ENCODE measurements around the gene APEX1. TPM values are rescaled to one million over a fixed set of nuclear protein-coding genes. Genes with fewer than 3 reads are reported as not detected.

APEX1 gene
- total and polyA plus RNA-seq, 12 donors: 94.1 to 304 (median 158) TPM

GRCh38 chr14:20455355-20456300 lies 602 bp downstream of the APEX1 start:
- intact Hi-C loops (cut with DNase I): no loop called here
- no peaks in the 10 kb centered on the region for H3K27me3 ChIP-seq
- 0 to 1% (median 1%) methylated on average over 38 to 39 of the region's 39 CpGs for WGBS, 4 donors
- peak in 4 of 7 donors; percentile 82 to 87 (median 86) for DNase-seq
- peaks cover 0 to 50% of the 10 kb centered on the region in 2 donors for H3K36me3 ChIP-seq (replicated peaks in 1 of 2)
- H3K4me3 ChIP-seq: peak overlapping the region in 3 of 4 donors; percentile 67 to 75 (median 67)
- peak overlapping the region; percentile 87 to 95 (median 94) for H3K27ac ChIP-seq
- H3K4me1 ChIP-seq (replicated peaks in 1 of 2): peaks cover 23 to 43% of the 10 kb centered on the region in 2 donors
- no peaks in the 10 kb centered on the region for H3K9me3 ChIP-seq (replicated peaks in 1 of 3)
- TF ChIP-seq POLR2A (IDR thresholded peaks at IDR 0.05): no peak
- TF ChIP-seq, protein P1, sequence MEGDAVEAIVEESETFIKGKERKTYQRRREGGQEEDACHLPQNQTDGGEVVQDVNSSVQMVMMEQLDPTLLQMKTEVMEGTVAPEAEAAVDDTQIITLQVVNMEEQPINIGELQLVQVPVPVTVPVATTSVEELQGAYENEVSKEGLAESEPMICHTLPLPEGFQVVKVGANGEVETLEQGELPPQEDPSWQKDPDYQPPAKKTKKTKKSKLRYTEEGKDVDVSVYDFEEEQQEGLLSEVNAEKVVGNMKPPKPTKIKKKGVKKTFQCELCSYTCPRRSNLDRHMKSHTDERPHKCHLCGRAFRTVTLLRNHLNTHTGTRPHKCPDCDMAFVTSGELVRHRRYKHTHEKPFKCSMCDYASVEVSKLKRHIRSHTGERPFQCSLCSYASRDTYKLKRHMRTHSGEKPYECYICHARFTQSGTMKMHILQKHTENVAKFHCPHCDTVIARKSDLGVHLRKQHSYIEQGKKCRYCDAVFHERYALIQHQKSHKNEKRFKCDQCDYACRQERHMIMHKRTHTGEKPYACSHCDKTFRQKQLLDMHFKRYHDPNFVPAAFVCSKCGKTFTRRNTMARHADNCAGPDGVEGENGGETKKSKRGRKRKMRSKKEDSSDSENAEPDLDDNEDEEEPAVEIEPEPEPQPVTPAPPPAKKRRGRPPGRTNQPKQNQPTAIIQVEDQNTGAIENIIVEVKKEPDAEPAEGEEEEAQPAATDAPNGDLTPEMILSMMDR (IDR thresholded peaks at IDR 0.05): peak in 1 of 6 experiments; percentile 2

DNA sequence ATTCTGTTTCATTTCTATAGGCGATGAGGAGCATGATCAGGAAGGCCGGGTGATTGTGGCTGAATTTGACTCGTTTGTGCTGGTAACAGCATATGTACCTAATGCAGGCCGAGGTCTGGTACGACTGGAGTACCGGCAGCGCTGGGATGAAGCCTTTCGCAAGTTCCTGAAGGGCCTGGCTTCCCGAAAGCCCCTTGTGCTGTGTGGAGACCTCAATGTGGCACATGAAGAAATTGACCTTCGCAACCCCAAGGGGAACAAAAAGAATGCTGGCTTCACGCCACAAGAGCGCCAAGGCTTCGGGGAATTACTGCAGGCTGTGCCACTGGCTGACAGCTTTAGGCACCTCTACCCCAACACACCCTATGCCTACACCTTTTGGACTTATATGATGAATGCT lies 1.9 kb downstream of the APEX1 start:
- Histone ChIP-seq H3K27me3 (no peaks in the 10 kb centered on the region), H3K4me1 (replicated peaks in 1 of 2) (peaks cover 25 to 44% of the 10 kb centered on the region in 2 donors), H3K9me3 (replicated peaks in 1 of 3) (no peaks in the 10 kb centered on the region), H3K36me3 (replicated peaks in 1 of 2) (peaks cover 0 to 37% of the 10 kb centered on the region in 2 donors), H3K4me3 (no peak overlapping the region), H3K27ac (peak overlapping the region in 1 of 5 donors; percentile 95)
- intact Hi-C loops (cut with DNase I): no loop called here
- DNase-seq: peak in 3 of 7 donors; percentile 22 to 39 (median 34)
- TF ChIP-seq, protein P1 (IDR thresholded peaks at IDR 0.05): no peak
- no peak for TF ChIP-seq POLR2A (IDR thresholded peaks at IDR 0.05)
- WGBS, 4 donors: 69 to 89% (median 78%) methylated on average over 11 to 13 of the region's 13 CpGs

DNA sequence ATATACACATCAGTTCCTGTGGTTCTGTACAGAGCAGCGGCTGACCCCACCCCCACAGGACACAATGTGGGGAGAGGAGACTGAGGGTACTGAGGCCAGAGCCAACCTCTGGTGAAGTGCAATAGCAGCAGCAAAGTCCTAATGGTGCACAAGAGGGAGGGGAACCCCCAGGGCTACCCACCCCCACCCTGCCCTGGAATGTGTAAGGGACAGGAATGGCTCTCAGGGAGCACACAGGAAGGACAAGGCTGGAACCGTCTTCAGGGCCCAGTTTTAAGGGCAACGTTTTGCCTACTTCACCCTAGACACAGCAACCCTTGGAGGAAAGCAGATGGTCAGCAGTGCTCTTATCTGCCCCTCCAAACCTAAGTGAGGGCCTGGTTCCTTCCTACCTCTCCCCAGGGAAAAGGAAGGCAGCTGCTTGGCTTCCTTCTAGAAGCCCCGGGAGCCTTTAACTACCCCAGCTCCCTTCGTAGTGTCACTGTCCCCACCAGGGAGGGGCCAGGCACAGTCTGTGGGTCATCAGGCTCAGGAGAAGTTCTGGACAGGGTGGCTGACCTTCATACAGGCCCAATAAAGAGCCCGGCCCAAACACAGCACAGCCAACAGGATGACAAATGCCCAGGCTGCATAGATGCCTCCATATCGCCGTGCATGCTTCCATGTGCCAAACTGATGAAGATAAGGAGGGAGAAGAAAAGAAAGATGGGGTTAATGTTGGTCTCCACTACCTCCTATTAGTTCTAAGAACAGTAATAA lies 3.2 kb downstream of the APEX1 start:
- no peak overlapping the region for H3K4me3 ChIP-seq
- 39 to 56% (median 52%) methylated on average over 7 to 8 of the region's 8 CpGs for WGBS, 4 donors
- no peaks in the 10 kb centered on the region for H3K27me3 ChIP-seq
- intact Hi-C loops (cut with DNase I): no loop called here
- peaks cover 0 to 32% of the 10 kb centered on the region in 2 donors for H3K36me3 ChIP-seq (replicated peaks in 1 of 2)
- peak overlapping the region in 2 of 5 donors; percentile 13 to 55 for H3K27ac ChIP-seq
- no peaks in the 10 kb centered on the region for H3K9me3 ChIP-seq (replicated peaks in 1 of 3)
- peaks cover 25 to 43% of the 10 kb centered on the region in 2 donors for H3K4me1 ChIP-seq (replicated peaks in 1 of 2)
- no peak for TF ChIP-seq POLR2A (IDR thresholded peaks at IDR 0.05)
- TF ChIP-seq, protein P1 (IDR thresholded peaks at IDR 0.05): no peak
- no peak for DNase-seq
